ENCODE measurements around the gene CAPZB.

- TF ChIP-seq POLR2A (IDR thresholded peaks at IDR 0.05; ENCODE audit: low read depth, low read length), result no peak
- TF ChIP-seq POLR2AphosphoS5 (IDR thresholded peaks at IDR 0.05; ENCODE audit: low read depth, low read length), result no peak
- no peak for TF ChIP-seq POU2F2 (IDR thresholded peaks at IDR 0.05; ENCODE audit: low read depth, low read length)
- no peak for TF ChIP-seq TAF1 (IDR thresholded peaks at IDR 0.05; ENCODE audit: low read depth, low read length)
- TF ChIP-seq SPI1 (IDR thresholded peaks at IDR 0.05; ENCODE audit: low read depth, low read length), result no peak
These were observed 117.3 kb downstream of the CAPZB start for GRCh38 chr1:19368050-19368449.
